HEK293 (cell line): Measurements from ENCODE around the gene ST6GALNAC1.
A peak's percentile ranks its signal among the peaks of the same experiment; 100 is the strongest.

ENCODE experiments used
- GLIS1 ChIP-seq: fragments of 450-650 bp; formaldehyde crosslinking; IDR thresholded peaks from 2 replicates; pipeline ENCODE4 v1.5.1; 2016; ENCODE audit warnings: missing biosample characterization, missing genetic modification characterization
- GLIS2 ChIP-seq: fragments of 450-650 bp; formaldehyde crosslinking; IDR thresholded peaks from 2 replicates; pipeline ENCODE4 v1.5.1; 2016; ENCODE audit warnings: missing biosample characterization, missing genetic modification characterization
- KLF10 ChIP-seq: fragments of 450-650 bp; IDR thresholded peaks from 2 replicates; pipeline ENCODE4 v1.5.1; 2018; ENCODE audit warnings: missing biosample characterization, mild to moderate bottlenecking, missing genetic modification characterization
- KLF8 ChIP-seq: fragments of 450-650 bp; formaldehyde crosslinking; IDR thresholded peaks from 2 replicates; pipeline ENCODE4 v1.5.1; 2016; ENCODE audit warnings: missing biosample characterization, missing genetic modification characterization
- KLF9 ChIP-seq: fragments of 450-650 bp; formaldehyde crosslinking; IDR thresholded peaks from 2 replicates; pipeline ENCODE4 v1.5.1; 2016; ENCODE audit warnings: missing biosample characterization, missing genetic modification characterization, low read depth
- PRDM10 ChIP-seq: fragments of 450-650 bp; formaldehyde crosslinking; IDR thresholded peaks from 2 replicates; pipeline ENCODE4 v1.5.1; 2016; ENCODE audit warnings: missing biosample characterization, missing genetic modification characterization
- SP2 ChIP-seq: fragments of 450-650 bp; formaldehyde crosslinking; IDR thresholded peaks from 2 replicates; pipeline ENCODE4 v1.5.1; 2016; ENCODE audit warnings: missing biosample characterization, missing genetic modification characterization
- TSHZ1 ChIP-seq: fragments of 450-650 bp; formaldehyde crosslinking; IDR thresholded peaks from 2 replicates; pipeline ENCODE4 v1.5.1; 2016; ENCODE audit warnings: missing biosample characterization, missing genetic modification characterization, borderline replicate concordance
- WT1 ChIP-seq: fragments of 450-650 bp; formaldehyde crosslinking; IDR thresholded peaks from 2 replicates; pipeline ENCODE4 v1.5.1; 2016; ENCODE audit warnings: missing biosample characterization, missing genetic modification characterization
- ZEB2 ChIP-seq: fragments of 450-650 bp; formaldehyde crosslinking; IDR thresholded peaks from 2 replicates; pipeline ENCODE4 v1.5.1; 2016; ENCODE audit warnings: missing biosample characterization, missing genetic modification characterization
- ZNF121 ChIP-seq: fragments of 450-650 bp; formaldehyde crosslinking; IDR thresholded peaks from 2 replicates; pipeline ENCODE4 v1.5.1; 2016; ENCODE audit warnings: missing biosample characterization, missing genetic modification characterization
- ZNF133 ChIP-seq: fragments of 450-650 bp; formaldehyde crosslinking; IDR thresholded peaks from 2 replicates; pipeline ENCODE4 v1.5.1; 2016; ENCODE audit warnings: missing biosample characterization, missing genetic modification characterization
- ZNF148 ChIP-seq: fragments of 450-650 bp; formaldehyde crosslinking; IDR thresholded peaks from 2 replicates; pipeline ENCODE4 v1.5.0; 2017; ENCODE audit warnings: missing biosample characterization, missing genetic modification characterization, borderline replicate concordance
- ZNF169 ChIP-seq: fragments of 450-650 bp; formaldehyde crosslinking; IDR thresholded peaks from 2 replicates; pipeline ENCODE4 v1.5.1; 2016; ENCODE audit warnings: missing biosample characterization, missing genetic modification characterization
- ZNF214 ChIP-seq: fragments of 450-650 bp; formaldehyde crosslinking; IDR thresholded peaks from 2 replicates; pipeline ENCODE4 v1.5.1; 2017; ENCODE audit warnings: missing biosample characterization, mild to moderate bottlenecking, missing genetic modification characterization, borderline replicate concordance
- ZNF24 ChIP-seq: fragments of 450-650 bp; formaldehyde crosslinking; IDR thresholded peaks from 2 replicates; pipeline ENCODE4 v1.5.1; 2016; ENCODE audit warnings: missing biosample characterization, missing genetic modification characterization
- ZNF561 ChIP-seq: fragments of 450-650 bp; IDR thresholded peaks from 2 replicates; pipeline ENCODE4 v1.5.1; 2018; ENCODE audit warnings: missing biosample characterization, missing genetic modification characterization, borderline replicate concordance
- ZNF596 ChIP-seq: fragments of 450-650 bp; IDR thresholded peaks from 2 replicates; pipeline ENCODE4 v1.5.0; 2018; ENCODE audit warnings: missing biosample characterization, mild to moderate bottlenecking, missing genetic modification characterization, moderate library complexity
- ZNF610 ChIP-seq: fragments of 450-650 bp; formaldehyde crosslinking; IDR thresholded peaks from 2 replicates; pipeline ENCODE4 v1.5.1; 2016; ENCODE audit warnings: missing biosample characterization, missing genetic modification characterization, borderline replicate concordance
- ZNF639 ChIP-seq: fragments of 450-650 bp; formaldehyde crosslinking; IDR thresholded peaks from 2 replicates; pipeline ENCODE4 v1.5.1; 2016; ENCODE audit warnings: missing biosample characterization, missing genetic modification characterization
- ZNF843 ChIP-seq: fragments of 450-650 bp; formaldehyde crosslinking; IDR thresholded peaks from 2 replicates; pipeline ENCODE4 v1.5.1; 2016; ENCODE audit warnings: missing biosample characterization, missing genetic modification characterization
- TF ChIP-seq, protein P1 (sequence below): fragments of 450-650 bp; formaldehyde crosslinking; IDR thresholded peaks from 2 replicates; pipeline ENCODE4 v1.5.1; 2017; ENCODE audit warnings: missing biosample characterization, missing genetic modification characterization
- TF ChIP-seq, protein P2 (sequence below): fragments of 450-650 bp; formaldehyde crosslinking; IDR thresholded peaks from 2 replicates; pipeline ENCODE4 v1.5.1; 2016; ENCODE audit warnings: missing biosample characterization, missing genetic modification characterization

ST6GALNAC1 gene

DNA sequence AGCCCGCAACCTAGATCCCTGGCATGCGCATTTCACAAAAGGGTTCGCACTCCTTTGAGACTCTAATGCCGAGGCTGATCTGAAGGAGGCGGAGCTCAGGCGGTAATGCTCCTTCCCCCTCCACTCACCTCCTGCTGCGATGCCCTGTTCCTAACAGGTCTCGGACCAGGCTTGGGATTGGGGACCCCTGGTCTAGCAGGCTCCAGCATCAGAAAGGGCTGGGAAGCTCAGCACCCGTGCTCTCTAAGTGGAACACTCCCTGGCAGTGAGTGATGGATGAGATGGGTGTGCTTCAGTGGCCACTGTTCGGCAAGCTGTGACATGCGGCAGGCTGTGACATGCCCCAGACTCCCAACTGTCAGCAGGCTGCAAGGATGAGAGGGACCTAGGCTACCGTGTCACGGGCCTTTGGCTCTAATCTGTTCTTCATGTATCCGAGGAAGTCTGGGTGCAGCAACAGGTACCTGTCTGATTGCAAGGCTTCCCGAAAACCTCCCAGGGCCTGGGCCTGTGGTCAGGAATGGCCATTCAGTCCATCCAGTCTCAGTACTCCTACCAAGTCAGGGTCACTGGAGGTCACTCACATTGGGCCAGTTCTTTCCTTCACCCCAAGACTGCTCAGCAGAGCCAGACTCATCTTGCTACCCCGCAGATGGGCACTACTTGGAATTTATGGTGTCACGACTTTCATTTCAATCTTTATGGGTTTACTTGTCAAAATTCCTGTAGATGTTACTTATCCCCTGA lies 56.6 kb downstream of the ST6GALNAC1 start (continued):
- TF ChIP-seq ZNF24: peak; percentile 86
- no peak for TF ChIP-seq ZNF214 (tag by site-specific recombination)
- TF ChIP-seq ZNF610 (tag by site-specific recombination): peak; percentile 40; the same call in 1 of the 2 replicates
- peak; percentile 75 for TF ChIP-seq KLF9 (tag by site-specific recombination)
- peak; percentile 80 for TF ChIP-seq ZEB2
- TF ChIP-seq GLIS2 (tag by site-specific recombination): 0 out of 2 replicates have a peak, but pooled peaks have one; percentile 8
- peak; percentile 57; the same call in 1 of the 2 replicates for TF ChIP-seq ZNF843 (tag by site-specific recombination)
- peak; percentile 52 for TF ChIP-seq SP2 (tag by site-specific recombination)
- TF ChIP-seq ZNF121 (tag by site-specific recombination): peak; percentile 57; the same call in 1 of the 2 replicates
- TF ChIP-seq GLIS1 (tag by site-specific recombination): peak; percentile 79
- TF ChIP-seq, protein P1, sequence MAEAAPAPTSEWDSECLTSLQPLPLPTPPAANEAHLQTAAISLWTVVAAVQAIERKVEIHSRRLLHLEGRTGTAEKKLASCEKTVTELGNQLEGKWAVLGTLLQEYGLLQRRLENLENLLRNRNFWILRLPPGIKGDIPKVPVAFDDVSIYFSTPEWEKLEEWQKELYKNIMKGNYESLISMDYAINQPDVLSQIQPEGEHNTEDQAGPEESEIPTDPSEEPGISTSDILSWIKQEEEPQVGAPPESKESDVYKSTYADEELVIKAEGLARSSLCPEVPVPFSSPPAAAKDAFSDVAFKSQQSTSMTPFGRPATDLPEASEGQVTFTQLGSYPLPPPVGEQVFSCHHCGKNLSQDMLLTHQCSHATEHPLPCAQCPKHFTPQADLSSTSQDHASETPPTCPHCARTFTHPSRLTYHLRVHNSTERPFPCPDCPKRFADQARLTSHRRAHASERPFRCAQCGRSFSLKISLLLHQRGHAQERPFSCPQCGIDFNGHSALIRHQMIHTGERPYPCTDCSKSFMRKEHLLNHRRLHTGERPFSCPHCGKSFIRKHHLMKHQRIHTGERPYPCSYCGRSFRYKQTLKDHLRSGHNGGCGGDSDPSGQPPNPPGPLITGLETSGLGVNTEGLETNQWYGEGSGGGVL (tag by site-specific recombination): peak; percentile 29
- TF ChIP-seq ZNF639 (tag by site-specific recombination): peak; percentile 80
- TF ChIP-seq WT1 (tag by site-specific recombination): peak; percentile 87
- no peak for TF ChIP-seq ZNF148
- no peak for TF ChIP-seq ZNF133 (tag by site-specific recombination)
- TF ChIP-seq, protein P2, sequence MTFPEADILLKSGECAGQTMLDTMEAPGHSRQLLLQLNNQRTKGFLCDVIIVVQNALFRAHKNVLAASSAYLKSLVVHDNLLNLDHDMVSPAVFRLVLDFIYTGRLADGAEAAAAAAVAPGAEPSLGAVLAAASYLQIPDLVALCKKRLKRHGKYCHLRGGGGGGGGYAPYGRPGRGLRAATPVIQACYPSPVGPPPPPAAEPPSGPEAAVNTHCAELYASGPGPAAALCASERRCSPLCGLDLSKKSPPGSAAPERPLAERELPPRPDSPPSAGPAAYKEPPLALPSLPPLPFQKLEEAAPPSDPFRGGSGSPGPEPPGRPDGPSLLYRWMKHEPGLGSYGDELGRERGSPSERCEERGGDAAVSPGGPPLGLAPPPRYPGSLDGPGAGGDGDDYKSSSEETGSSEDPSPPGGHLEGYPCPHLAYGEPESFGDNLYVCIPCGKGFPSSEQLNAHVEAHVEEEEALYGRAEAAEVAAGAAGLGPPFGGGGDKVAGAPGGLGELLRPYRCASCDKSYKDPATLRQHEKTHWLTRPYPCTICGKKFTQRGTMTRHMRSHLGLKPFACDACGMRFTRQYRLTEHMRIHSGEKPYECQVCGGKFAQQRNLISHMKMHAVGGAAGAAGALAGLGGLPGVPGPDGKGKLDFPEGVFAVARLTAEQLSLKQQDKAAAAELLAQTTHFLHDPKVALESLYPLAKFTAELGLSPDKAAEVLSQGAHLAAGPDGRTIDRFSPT (tag by site-specific recombination): peak; percentile 86; the same call in 1 of the 2 replicates
- TF ChIP-seq ZNF561 (tag by site-specific recombination): peak; percentile 58; the same call in 1 of the 2 replicates
- peak; percentile 94 for TF ChIP-seq TSHZ1
- peak; percentile 92 for TF ChIP-seq PRDM10 (tag by site-specific recombination)
- TF ChIP-seq KLF8 (tag by site-specific recombination): peak; percentile 67
- no peak for TF ChIP-seq ZNF169 (tag by site-specific recombination)
- peak; percentile 77; the same call in 1 of the 2 replicates for TF ChIP-seq KLF10 (tag by site-specific recombination)
- TF ChIP-seq ZNF596 (tag by site-specific recombination): no peak
